A375 (cell line): ENCODE measurements around the gene ZNF714. TPM values are rescaled to one million over a fixed set of nuclear protein-coding genes. Genes with fewer than 3 reads are reported as not detected.
A peak's percentile ranks its signal among the peaks of the same experiment; 100 is the strongest.

Source experiments
- small RNA-seq: library from RNA; depleted of rRNA; stranded (forward); fragments of <200 nt; gene quantifications from one replicate; pipeline ENCODE3, GENCODE V24; 2014
- total RNA-seq: library from RNA; depleted of rRNA; stranded (reverse); fragments of >200 nt; shearing (Covaris generic); gene quantifications from 2 replicates; pipeline ENCODE4 v1.2.3, GENCODE V29; 2014; rRNA removed

The ZNF714 gene
- total RNA-seq = 12.3 and 19.4 TPM in 2 replicates

GRCh38 chr19:21082011-21082975 lies at the start of gene ZNF714:
ZNF714 (plus strand) TSS chr19:21082203; CDS start chr19:21098269, 16,066 bp downstream.

GRCh38 chr19:21141787-21142464 lies 59.9 kb downstream of the ZNF714 start, which contains the start of gene ZNF431:
ZNF431 (plus strand) TSS chr19:21142040; CDS start chr19:21142184, 144 bp downstream.

Small RNA genes lying within 50 kb of the gene (small RNA-seq; reads per million reads assigned to genes)
- gene RNA5SP469 = 1.6 reads per million, percentile 69 among the genes with 10 or more reads in this experiment

Other genes starting within 250 kb of the ZNF714 start
- gene ZNF85, start 159.0 kb upstream of the ZNF714 start, total RNA-seq = 13.6 and 14.0 TPM in 2 replicates
- 5.7 and 6.5 TPM in 2 replicates for gene ZNF430, start 61.5 kb upstream of the ZNF714 start, total RNA-seq
- 4.3 and 9.6 TPM in 2 replicates for gene ZNF431, start 59.8 kb downstream of the ZNF714 start, total RNA-seq
- 7.9 and 8.2 TPM in 2 replicates for gene ZNF708, start 247.2 kb downstream of the ZNF714 start, total RNA-seq